AG09309 (cell line): ENCODE data around the gene CLIC6.

Experiments
- DNase-seq: peaks from one replicate; pipeline ENCODE4 v3.0.0-alpha.2; 2010; ENCODE audit warnings: low read depth
- H3K4me3 ChIP-seq: 2 replicates; pipeline ENCODE4 v1.5.1; 2011; ENCODE audit warnings: mild to moderate bottlenecking, low read depth, low read length, moderate library complexity; ENCODE audit not compliant: control insufficient read depth
- CTCF ChIP-seq: IDR thresholded peaks from 2 replicates; pipeline ENCODE4 v1.5.1; 2011; ENCODE audit warnings: mild to moderate bottlenecking, low read depth, low read length, inconsistent platforms; ENCODE audit not compliant: insufficient read depth, control insufficient read depth; ENCODE audit errors: missing control alignments

Gene CLIC6

GRCh38 chr21:34703571-34703970 lies 34.8 kb downstream of the CLIC6 start:
- DNase-seq = no peak
- TF ChIP-seq CTCF = no peak
- H3K4me3 ChIP-seq = no peak overlapping the region

GRCh38 chr21:34704119-34704518 lies 35.3 kb downstream of the CLIC6 start:
- H3K4me3 ChIP-seq = no peak overlapping the region
- no peak for TF ChIP-seq CTCF
- DNase-seq = peak; percentile 89

GRCh38 chr21:34705011-34705410 lies 36.2 kb downstream of the CLIC6 start:
- H3K4me3 ChIP-seq = no peak overlapping the region
- TF ChIP-seq CTCF = no peak
- no peak for DNase-seq

- no peak overlapping the region for H3K4me3 ChIP-seq
- DNase-seq = no peak
- no peak for TF ChIP-seq CTCF
These were observed 37.5 kb downstream of the CLIC6 start for GRCh38 chr21:34706337-34706736.

- no peak for TF ChIP-seq CTCF
- no peak for DNase-seq
- H3K4me3 ChIP-seq = no peak overlapping the region
These were observed 39.1 kb downstream of the CLIC6 start for GRCh38 chr21:34707876-34708325.

GRCh38 chr21:34713621-34714020 lies 44.8 kb downstream of the CLIC6 start:
- H3K4me3 ChIP-seq = no peak overlapping the region
- no peak for DNase-seq
- no peak for TF ChIP-seq CTCF

GRCh38 chr21:34715518-34715917 lies 46.7 kb downstream of the CLIC6 start:
- no peak for DNase-seq
- no peak overlapping the region for H3K4me3 ChIP-seq
- no peak for TF ChIP-seq CTCF
